NT2/D1 (cell line): ENCODE results near the gene LRRC45.

ENCODE experiments used
- YY1 ChIP-seq: IDR thresholded peaks from 2 replicates; pipeline ENCODE4 v1.6.1; 2011; ENCODE audit not compliant: insufficient read length, insufficient read depth
- ZNF274 ChIP-seq: IDR thresholded peaks from 2 replicates; pipeline ENCODE4 v1.6.1; 2011; ENCODE audit warnings: mild to moderate bottlenecking, low read depth, low read length

DNA sequence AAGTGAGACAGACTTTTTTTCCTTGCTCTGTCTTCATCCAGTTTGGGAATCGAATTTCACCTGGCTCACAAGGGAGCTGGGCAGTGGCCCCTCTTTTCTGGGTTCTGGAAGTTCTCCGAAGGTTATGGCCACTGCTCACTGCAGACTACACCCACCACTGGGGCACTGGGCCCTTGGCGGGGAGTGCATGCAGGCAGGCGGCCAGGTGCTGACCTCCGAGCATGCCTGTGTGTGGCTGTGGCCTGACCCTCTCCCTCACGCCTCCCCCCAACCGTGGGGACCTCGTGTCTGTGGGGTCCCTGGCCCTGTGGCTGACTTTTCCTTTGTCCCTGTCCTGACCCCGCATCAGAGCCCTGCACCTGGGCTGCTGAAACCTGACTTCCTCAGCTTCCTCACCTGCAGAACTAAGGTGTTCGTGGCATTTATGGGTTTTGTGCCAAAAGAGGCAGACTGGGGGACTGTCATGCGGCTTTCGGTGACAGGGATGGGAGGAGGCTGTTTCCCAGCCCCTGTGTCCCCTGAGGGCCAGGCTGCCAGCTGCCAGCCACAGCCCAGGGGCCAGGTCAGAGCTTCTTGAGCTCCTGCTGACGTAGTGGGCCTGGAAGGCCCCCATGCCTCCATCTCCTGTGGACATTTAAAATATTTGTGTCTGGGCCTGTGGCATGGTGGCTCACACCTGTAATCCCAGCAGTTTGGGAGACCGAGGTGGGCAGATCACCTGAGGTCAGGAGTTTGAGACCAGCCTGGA lies 24.2 kb upstream of the LRRC45 start:
- no peak for TF ChIP-seq YY1
- TF ChIP-seq ZNF274: no peak
